Peyer's patch (tissue), 4 donors: ENCODE data around the gene ACBD6.

ENCODE experiments used
- POLR2A ChIP-seq, 2 donors: fragments of 450-650 bp; IDR thresholded peaks; one replicate each; pipeline ENCODE4 v1.5.1; 2017; ENCODE audit warnings: antibody characterized with exemption in 2 of 2, mild to moderate bottlenecking in 2 of 2, moderate library complexity in 2 of 2
- TF ChIP-seq, protein P1 (sequence below), 6 experiments: fragments of 450-650 bp in 4 of 6; fragments of 200-600 bp in 2 of 6; sonication (generic) in 1 of 6; IDR thresholded peaks; one replicate each; pipeline ENCODE4 v1.5.1; 2017 to 2019; ENCODE audit warnings: antibody characterized with exemption in 6 of 6, mild to moderate bottlenecking in 3 of 6, moderate library complexity in 1 of 6

DNA sequence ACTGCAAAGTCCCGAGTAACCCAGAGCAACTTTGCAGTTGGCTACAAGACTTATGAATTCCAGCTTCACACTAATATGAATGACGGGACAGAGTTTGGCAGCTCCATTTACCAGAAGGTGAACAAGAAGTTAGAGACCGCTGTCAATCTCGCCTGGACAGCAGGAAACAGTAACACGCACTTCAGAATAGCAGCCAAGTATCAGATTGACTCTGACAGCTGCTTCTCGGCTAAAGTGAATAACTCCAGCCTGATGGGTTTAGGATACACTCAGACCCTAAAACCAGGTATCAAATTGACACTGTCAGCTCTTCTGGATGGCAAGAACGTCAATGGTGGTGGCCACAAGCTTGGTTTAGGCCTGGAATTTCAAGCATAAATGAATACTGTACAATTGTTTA lies 66.8 kb downstream of the ACBD6 start:
- TF ChIP-seq, protein P1, sequence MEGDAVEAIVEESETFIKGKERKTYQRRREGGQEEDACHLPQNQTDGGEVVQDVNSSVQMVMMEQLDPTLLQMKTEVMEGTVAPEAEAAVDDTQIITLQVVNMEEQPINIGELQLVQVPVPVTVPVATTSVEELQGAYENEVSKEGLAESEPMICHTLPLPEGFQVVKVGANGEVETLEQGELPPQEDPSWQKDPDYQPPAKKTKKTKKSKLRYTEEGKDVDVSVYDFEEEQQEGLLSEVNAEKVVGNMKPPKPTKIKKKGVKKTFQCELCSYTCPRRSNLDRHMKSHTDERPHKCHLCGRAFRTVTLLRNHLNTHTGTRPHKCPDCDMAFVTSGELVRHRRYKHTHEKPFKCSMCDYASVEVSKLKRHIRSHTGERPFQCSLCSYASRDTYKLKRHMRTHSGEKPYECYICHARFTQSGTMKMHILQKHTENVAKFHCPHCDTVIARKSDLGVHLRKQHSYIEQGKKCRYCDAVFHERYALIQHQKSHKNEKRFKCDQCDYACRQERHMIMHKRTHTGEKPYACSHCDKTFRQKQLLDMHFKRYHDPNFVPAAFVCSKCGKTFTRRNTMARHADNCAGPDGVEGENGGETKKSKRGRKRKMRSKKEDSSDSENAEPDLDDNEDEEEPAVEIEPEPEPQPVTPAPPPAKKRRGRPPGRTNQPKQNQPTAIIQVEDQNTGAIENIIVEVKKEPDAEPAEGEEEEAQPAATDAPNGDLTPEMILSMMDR (IDR thresholded peaks at IDR 0.05), result no peak
- TF ChIP-seq POLR2A (IDR thresholded peaks at IDR 0.05), result no peak
